OCI-LY7 (cell line): ENCODE measurements around the gene PLS3. TPM values are rescaled to one million over a fixed set of nuclear protein-coding genes. Genes with fewer than 3 reads are reported as not detected.
"Not testable (repeated sequence)": the region's sequence is repeated elsewhere in the genome, so short reads cannot be mapped to it uniquely, and the experiment has no call there.

ENCODE experiments used
- BruUV-seq: library from RNA; stranded (reverse); fragments of 400-500 nt; replicated peaks from 2 replicates; lab custom pipeline; 2021; lab: Mats Ljungman, UMichigan
- CTCF ChIA-PET: fragments of 300-600 bp; sonication (Branson Sonifier 250); formaldehyde crosslinking; loops from one replicate; lab custom pipeline; 2022; ENCODE audit warnings: antibody characterized with exemption; ENCODE audit not compliant: unreplicated experiment; lab: Charles Lee
- POLR2A ChIA-PET: fragments of 300-600 bp; sonication (Branson Sonifier 250); formaldehyde crosslinking; loops from one replicate; lab custom pipeline; 2022; ENCODE audit warnings: antibody characterized with exemption; lab: Charles Lee
- DNase-seq: peaks from one replicate; pipeline ENCODE4 v3.0.0-alpha.2; 2015; ENCODE audit warnings: low spot score
- H2AFZ ChIP-seq: fragments of 200-600 bp; sonication (generic), shearing (Covaris generic); 2 replicates; pipeline ENCODE4 v1.6.1; 2014; ENCODE audit warnings: mild to moderate bottlenecking, antibody characterized with exemption, low read length, moderate library complexity
- H3K27ac ChIP-seq: fragments of 200-600 bp; sonication (generic); 2 replicates; pipeline ENCODE4 v1.5.1; 2014; ENCODE audit warnings: mixed run types, low read depth, mild to moderate bottlenecking, moderate library complexity, low read length, inconsistent platforms; ENCODE audit not compliant: poor library complexity, severe bottlenecking
- H3K36me3 ChIP-seq: fragments of 200-600 bp; sonication (generic); 2 replicates; pipeline ENCODE4 v1.6.1; 2014; ENCODE audit warnings: mild to moderate bottlenecking, antibody characterized with exemption, low read length, moderate library complexity, mixed read lengths; ENCODE audit not compliant: insufficient read depth
- H3K4me1 ChIP-seq: fragments of 200-600 bp; sonication (generic); 2 replicates; pipeline ENCODE4 v1.5.1; 2014; ENCODE audit warnings: mild to moderate bottlenecking, low read length; ENCODE audit not compliant: insufficient read depth, poor library complexity, severe bottlenecking
- H3K4me2 ChIP-seq: fragments of 200-600 bp; sonication (generic); 2 replicates; pipeline ENCODE4 v1.6.1; 2014; ENCODE audit warnings: mild to moderate bottlenecking, low read length
- H3K4me3 ChIP-seq: fragments of 200-600 bp; sonication (generic); 2 replicates; pipeline ENCODE4 v1.5.1; 2014; ENCODE audit warnings: mild to moderate bottlenecking, low read depth, low read length; ENCODE audit not compliant: poor library complexity, severe bottlenecking
- H3K79me2 ChIP-seq: fragments of 200-600 bp; sonication (generic); 2 replicates; pipeline ENCODE4 v1.6.1; 2016; ENCODE audit warnings: low read depth, mild to moderate bottlenecking, low read length, moderate library complexity, mixed read lengths; ENCODE audit not compliant: insufficient read depth
- H3K9me2 ChIP-seq: fragments of 200-600 bp; sonication (generic); 2 replicates; pipeline ENCODE4 v1.6.1; 2016; ENCODE audit warnings: mild to moderate bottlenecking, low read length, mixed read lengths; ENCODE audit not compliant: insufficient read depth
- H3K9me3 ChIP-seq: fragments of 200-600 bp; sonication (generic); 2 replicates; pipeline ENCODE4 v1.6.1; 2014; ENCODE audit warnings: mild to moderate bottlenecking, mixed run types, low read length, mixed read lengths
- H4K20me1 ChIP-seq: fragments of 200-600 bp; sonication (generic); 2 replicates; pipeline ENCODE4 v1.6.1; 2014; ENCODE audit warnings: mild to moderate bottlenecking, antibody characterized with exemption, low read length, moderate library complexity, mixed read lengths; ENCODE audit not compliant: insufficient read depth
- EZH2phosphoT487 ChIP-seq: fragments of 200-600 bp; sonication (generic); IDR thresholded peaks from 2 replicates; pipeline ENCODE4 v1.6.1; 2018; ENCODE audit warnings: low read depth, borderline replicate concordance, mild to moderate bottlenecking, mixed run types, antibody characterized with exemption, low read length, moderate library complexity, mixed read lengths
- intact Hi-C: fragments of 100-400 bp; cut with micrococcal nuclease; formaldehyde crosslinking; loops from one replicate; pipeline ENCODE4 v1.10.0; 2022; ENCODE audit not compliant: unreplicated experiment
- total RNA-seq, 2 experiments: library from RNA; depleted of rRNA in 1 of 2; stranded (reverse); fragments of >200 nt in 1 of 2; shearing (Covaris generic) in 1 of 2; gene quantifications; 2 replicates each; pipeline ENCODE4 v1.2.3, GENCODE V29; 2014 to 2022
- TF ChIP-seq, protein P1 (sequence below): fragments of 200-600 bp; sonication (generic); conservative IDR thresholded peaks from 2 replicates; pipeline ENCODE4 v1.5.1; 2014; ENCODE audit warnings: mild to moderate bottlenecking, antibody characterized with exemption, low read length, moderate library complexity, mixed read lengths

Gene PLS3
- total RNA-seq, 2 experiments from 2014 or later, result not detected

DNA sequence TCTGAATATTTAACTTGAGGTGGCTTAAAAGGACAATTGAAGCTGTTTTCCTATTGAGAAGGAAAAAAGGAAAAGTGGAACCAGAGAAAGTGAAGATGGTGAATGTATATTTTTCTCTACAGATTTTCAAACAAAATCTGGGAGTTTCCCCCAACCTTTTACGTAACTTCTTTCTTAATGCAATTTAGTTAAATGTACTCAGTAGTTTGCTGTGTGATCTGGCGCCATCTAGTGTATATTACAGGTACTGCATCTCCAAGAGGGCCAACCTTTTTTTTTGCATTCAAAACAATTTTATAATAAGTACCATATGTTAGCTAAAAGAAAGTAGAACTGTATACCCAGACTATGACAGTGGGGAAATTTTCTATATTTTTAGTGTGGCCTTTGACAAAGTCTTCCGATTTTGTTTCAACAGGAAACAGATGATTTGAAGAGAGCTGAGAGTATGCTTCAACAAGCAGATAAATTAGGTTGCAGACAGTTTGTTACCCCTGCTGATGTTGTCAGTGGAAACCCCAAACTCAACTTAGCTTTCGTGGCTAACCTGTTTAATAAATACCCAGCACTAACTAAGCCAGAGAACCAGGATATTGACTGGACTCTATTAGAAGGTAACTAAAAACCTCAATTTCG, 82.0 kb downstream of the PLS3 start:
- intact Hi-C loops, result loop anchor here (2.0 kb wide), 1 partner anchor 312 kb away; no protein-coding TSS in a partner anchor
- H3K4me2 ChIP-seq, result no peak overlapping the region
- no peaks in the 10 kb centered on the region for H3K79me2 ChIP-seq
- H2AFZ ChIP-seq, result no peak overlapping the region
- H3K9me2 ChIP-seq, result no peaks in the 10 kb centered on the region
- H3K9me3 ChIP-seq, result no peaks in the 10 kb centered on the region
- TF ChIP-seq EZH2phosphoT487, result no peak
- TF ChIP-seq, protein P1, sequence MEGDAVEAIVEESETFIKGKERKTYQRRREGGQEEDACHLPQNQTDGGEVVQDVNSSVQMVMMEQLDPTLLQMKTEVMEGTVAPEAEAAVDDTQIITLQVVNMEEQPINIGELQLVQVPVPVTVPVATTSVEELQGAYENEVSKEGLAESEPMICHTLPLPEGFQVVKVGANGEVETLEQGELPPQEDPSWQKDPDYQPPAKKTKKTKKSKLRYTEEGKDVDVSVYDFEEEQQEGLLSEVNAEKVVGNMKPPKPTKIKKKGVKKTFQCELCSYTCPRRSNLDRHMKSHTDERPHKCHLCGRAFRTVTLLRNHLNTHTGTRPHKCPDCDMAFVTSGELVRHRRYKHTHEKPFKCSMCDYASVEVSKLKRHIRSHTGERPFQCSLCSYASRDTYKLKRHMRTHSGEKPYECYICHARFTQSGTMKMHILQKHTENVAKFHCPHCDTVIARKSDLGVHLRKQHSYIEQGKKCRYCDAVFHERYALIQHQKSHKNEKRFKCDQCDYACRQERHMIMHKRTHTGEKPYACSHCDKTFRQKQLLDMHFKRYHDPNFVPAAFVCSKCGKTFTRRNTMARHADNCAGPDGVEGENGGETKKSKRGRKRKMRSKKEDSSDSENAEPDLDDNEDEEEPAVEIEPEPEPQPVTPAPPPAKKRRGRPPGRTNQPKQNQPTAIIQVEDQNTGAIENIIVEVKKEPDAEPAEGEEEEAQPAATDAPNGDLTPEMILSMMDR, result peak; percentile 86
- BruUV-seq, result no TSS peak
- ChIA-PET POLR2A (interaction anchor here (1.0 kb wide), 1 partner anchor 10 kb away, joined by 5 read pairs; no protein-coding TSS in a partner anchor), CTCF (no interaction called here)
- H3K4me1 ChIP-seq, result no peaks in the 10 kb centered on the region
- no peak overlapping the region for H3K27ac ChIP-seq
- no peak overlapping the region for H3K4me3 ChIP-seq
- H4K20me1 ChIP-seq, result no peaks in the 10 kb centered on the region
- no peaks in the 10 kb centered on the region for H3K36me3 ChIP-seq
- peak; percentile 14 for DNase-seq

DNA sequence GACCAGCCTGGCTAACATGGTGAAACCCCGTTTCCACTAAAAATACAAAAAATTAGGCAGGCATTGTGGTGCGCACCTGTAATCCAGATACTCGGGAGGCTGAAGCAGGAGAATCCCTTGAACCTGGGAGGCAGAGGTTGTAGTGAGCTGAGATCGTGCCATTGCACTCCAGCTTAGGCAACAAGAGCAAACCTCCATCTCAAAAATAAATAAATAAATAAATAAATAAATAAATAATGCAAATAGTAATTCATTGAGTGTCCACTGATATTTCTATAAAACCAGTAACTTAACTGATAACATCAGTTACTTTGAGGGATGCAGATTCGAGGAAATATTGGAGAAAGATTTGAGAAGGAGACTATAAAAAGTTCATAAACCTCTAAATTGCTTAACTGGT, 83.4 kb downstream of the PLS3 start:
- CTCF ChIA-PET, H3K27ac ChIP-seq, H3K9me2 ChIP-seq, H3K4me2 ChIP-seq, H4K20me1 ChIP-seq, H3K9me3 ChIP-seq, H3K79me2 ChIP-seq, DNase-seq, H3K4me1 ChIP-seq, intact Hi-C loops, H2AFZ ChIP-seq, POLR2A ChIA-PET, H3K36me3 ChIP-seq, H3K4me3 ChIP-seq, BruUV-seq: not testable (repeated sequence)

DNA sequence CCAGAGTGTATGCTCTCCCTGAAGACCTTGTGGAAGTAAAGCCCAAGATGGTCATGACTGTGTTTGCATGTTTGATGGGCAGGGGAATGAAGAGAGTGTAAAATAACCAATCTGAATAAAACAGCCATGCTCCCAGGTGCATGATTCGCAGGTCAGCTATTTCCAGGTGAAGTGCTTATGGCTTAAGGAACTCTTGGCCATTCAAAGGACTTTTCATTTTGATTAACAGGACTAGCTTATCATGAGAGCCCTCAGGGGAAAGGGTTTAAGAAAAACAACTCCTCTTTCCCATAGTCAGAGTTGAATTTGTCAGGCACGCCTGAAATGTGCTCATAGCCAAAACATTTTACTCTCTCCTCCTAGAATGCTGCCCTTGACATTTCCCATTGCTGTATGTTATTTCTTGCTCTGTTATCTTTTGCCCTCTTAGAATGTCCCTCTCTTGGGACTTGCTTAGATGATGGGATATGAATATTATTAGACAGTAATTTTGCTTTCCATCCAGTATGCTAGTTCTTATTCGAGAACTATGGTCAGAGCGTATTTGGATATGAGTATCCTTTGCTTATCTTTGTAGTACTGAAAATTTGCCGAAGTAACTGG, 88.6 kb downstream of the PLS3 start:
- intact Hi-C loops, result no loop called here
- H3K79me2 ChIP-seq, result no peaks in the 10 kb centered on the region
- DNase-seq, result no peak
- H3K4me1 ChIP-seq, result no peaks in the 10 kb centered on the region
- H3K4me3 ChIP-seq, result no peak overlapping the region
- POLR2A ChIA-PET, result interaction anchor here (0.6 kb wide), 1 partner anchor 24 kb away, joined by 3 read pairs; no protein-coding TSS in a partner anchor
- H3K27ac ChIP-seq, result no peak overlapping the region
- CTCF ChIA-PET, result no interaction called here
- no peak overlapping the region for H3K4me2 ChIP-seq
- BruUV-seq, result no TSS peak
- no peaks in the 10 kb centered on the region for H4K20me1 ChIP-seq
- H3K36me3 ChIP-seq, result no peaks in the 10 kb centered on the region
- TF ChIP-seq, protein P1, result no peak
- no peak for TF ChIP-seq EZH2phosphoT487
- no peaks in the 10 kb centered on the region for H3K9me3 ChIP-seq
- no peak overlapping the region for H2AFZ ChIP-seq
- H3K9me2 ChIP-seq, result no peaks in the 10 kb centered on the region
